RWPE1 (cell line): ENCODE results near the gene BMPR1B.

Experiments
- CTCF ChIA-PET: fragments of 350-600 bp; sonication (Branson Sonifier 250); formaldehyde crosslinking; extraction: SDS; loops from one replicate; lab custom pipeline; 2021; lab: Yijun Ruan, JAX
- POLR2A ChIA-PET: fragments of 400-600 bp; formaldehyde crosslinking; extraction: SDS; loops from one replicate; lab custom pipeline; 2020; ENCODE audit warnings: antibody characterized with exemption; ENCODE audit not compliant: low non-redundant PET; lab: Yijun Ruan, JAX
- DNase-seq: peaks from one replicate; pipeline ENCODE4 v3.0.0; 2012; ENCODE audit warnings: low spot score
- H3K27ac ChIP-seq: fragments of 450-650 bp; 2 replicates; pipeline ENCODE4 v1.5.1; 2017
- CTCF ChIP-seq: fragments of 450-650 bp; conservative IDR thresholded peaks from 2 replicates; pipeline ENCODE4 v1.5.1; 2017; ENCODE audit warnings: low read depth, mild to moderate bottlenecking

Gene BMPR1B

GRCh38 chr4:94801016-94801415 is 43.3 kb downstream of the BMPR1B start:
- DNase-seq: no peak
- CTCF ChIA-PET: no interaction called here
- POLR2A ChIA-PET: no interaction called here
- TF ChIP-seq CTCF: no peak
- H3K27ac ChIP-seq: no peak overlapping the region

GRCh38 chr4:94802091-94802490 is 44.3 kb downstream of the BMPR1B start:
- ChIA-PET POLR2A (no interaction called here), CTCF (interaction anchor here (0.7 kb wide), 1 partner anchor 10 kb away, joined by 3 read pairs; no protein-coding TSS in a partner anchor)
- TF ChIP-seq CTCF: no peak
- H3K27ac ChIP-seq: no peak overlapping the region
- DNase-seq: no peak

- ChIA-PET CTCF (no interaction called here), POLR2A (no interaction called here)
- DNase-seq: no peak
- TF ChIP-seq CTCF: no peak
- no peak overlapping the region for H3K27ac ChIP-seq
Observed at GRCh38 chr4:94803181-94803580, 45.4 kb downstream of the BMPR1B start.

- ChIA-PET POLR2A (no interaction called here), CTCF (no interaction called here)
- TF ChIP-seq CTCF: no peak
- H3K27ac ChIP-seq: no peak overlapping the region
- DNase-seq: no peak
Observed at GRCh38 chr4:94804650-94805049, 46.9 kb downstream of the BMPR1B start.

GRCh38 chr4:94806376-94806775 is 48.6 kb downstream of the BMPR1B start:
- no peak overlapping the region for H3K27ac ChIP-seq
- DNase-seq: no peak
- ChIA-PET POLR2A (no interaction called here), CTCF (interaction anchor here (0.6 kb wide), 1 partner anchor 68 kb away, joined by 3 read pairs; no protein-coding TSS in a partner anchor)
- TF ChIP-seq CTCF: no peak

- ChIA-PET CTCF (interaction anchor here (1.1 kb wide), 1 partner anchor 10 kb away, joined by 3 read pairs; no protein-coding TSS in a partner anchor), POLR2A (no interaction called here)
- no peak overlapping the region for H3K27ac ChIP-seq
- no peak for TF ChIP-seq CTCF
- DNase-seq: no peak
Observed at GRCh38 chr4:94811643-94812042, 53.9 kb downstream of the BMPR1B start.

- POLR2A ChIA-PET: no interaction called here
- CTCF ChIA-PET: no interaction called here
- no peak overlapping the region for H3K27ac ChIP-seq
- no peak for TF ChIP-seq CTCF
- no peak for DNase-seq
Observed at GRCh38 chr4:94813221-94813620, 55.5 kb downstream of the BMPR1B start.
